Esophagus (tissue), 2 donors: ENCODE measurements around the gene ALDH2. TPM values are rescaled to one million over a fixed set of nuclear protein-coding genes. Genes with fewer than 3 reads are reported as not detected.

ENCODE experiments used
- H3K27ac ChIP-seq, 2 donors: one replicate each; pipeline ENCODE4 v1.5.1; 2013; ENCODE audit warnings: low read depth in 2 of 2, mild to moderate bottlenecking in 2 of 2, inconsistent platforms in 1 of 2, low read length in 1 of 2, moderate library complexity in 1 of 2
- H3K27me3 ChIP-seq, 2 donors: one replicate each; pipeline ENCODE4 v1.6.1; 2013; ENCODE audit warnings: low read length in 2 of 2, control low read depth in 1 of 2, mild to moderate bottlenecking in 1 of 2; ENCODE audit not compliant: insufficient read depth in 2 of 2, control insufficient read depth in 1 of 2
- H3K36me3 ChIP-seq, 2 donors: one replicate each; pipeline ENCODE4 v1.6.1; 2013; ENCODE audit warnings: low read length in 1 of 2; ENCODE audit not compliant: control insufficient read depth in 2 of 2, insufficient read depth in 2 of 2
- H3K4me1 ChIP-seq, 2 donors: one replicate each; pipeline ENCODE4 v1.6.1; 2013; ENCODE audit warnings: low read length in 1 of 2; ENCODE audit not compliant: control insufficient read depth in 2 of 2, insufficient read depth in 2 of 2
- H3K4me3 ChIP-seq, 2 donors: one replicate each; pipeline ENCODE4 v1.5.1; 2013; ENCODE audit warnings: low read length in 2 of 2, mild to moderate bottlenecking in 2 of 2, low read depth in 1 of 2, moderate library complexity in 1 of 2
- H3K9me3 ChIP-seq, 2 donors: one replicate each; pipeline ENCODE4 v1.6.1; 2013; ENCODE audit warnings: mild to moderate bottlenecking in 2 of 2, low read depth in 1 of 2, low read length in 1 of 2, moderate library complexity in 1 of 2; ENCODE audit not compliant: control insufficient read depth in 2 of 2, insufficient read depth in 1 of 2
- WGBS, 2 donors: extraction: QIAGEN DNeasy Blood & Tissue Kit; methylation state at CpG; one replicate each; pipeline ENCODE4 v1.1.7; 2013; 5-methylcytosine and 5-hydroxymethylcytosine counted together
- polyA plus RNA-seq, 2 donors: library from polyadenylated mRNA; stranded (reverse); fragments of 200-250 nt; gene quantifications; one replicate each; pipeline ENCODE4 v1.2.3, GENCODE V29; 2013
- donor health status: healthy with polysubstance abuse.
- donor health status: Bipolar disorder and iron deficiency.

Gene ALDH2
- polyA plus RNA-seq, 2 donors = 83.9 to 148 TPM

DNA sequence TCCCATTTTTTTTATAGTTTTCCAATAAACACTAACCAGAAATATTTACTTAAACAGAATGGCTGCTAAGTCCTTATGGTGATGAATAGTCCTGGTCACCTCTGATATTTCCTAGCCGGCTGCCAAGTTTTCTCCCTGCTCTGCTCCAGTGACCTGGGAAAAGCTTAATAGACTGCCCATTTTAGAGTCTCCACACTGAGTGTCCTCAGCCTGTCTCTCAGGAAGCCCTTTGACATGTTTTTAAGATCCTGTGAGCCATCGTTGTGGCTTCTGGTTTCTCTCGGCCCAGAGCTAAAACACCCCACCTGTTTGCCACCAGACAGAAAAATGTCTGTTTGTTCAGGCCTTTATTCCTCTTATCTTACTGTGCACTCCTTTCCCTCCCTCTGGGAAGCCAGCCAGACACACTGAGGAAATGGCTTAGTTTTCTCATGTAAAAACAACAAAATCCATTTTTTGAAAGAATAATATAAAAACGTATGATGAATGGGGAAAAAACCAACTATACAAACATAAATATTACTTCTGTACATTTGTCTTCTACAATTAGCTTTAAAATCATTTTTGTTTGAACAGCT is 25.4 kb upstream of the ALDH2 start:
- WGBS, 2 donors = 32 to 42% methylated on average over 4 of the region's 4 CpGs
- Histone ChIP-seq H3K9me3 (no peaks in the 10 kb centered on the region), H3K36me3 (peaks cover 0 to 14% of the 10 kb centered on the region in 2 donors), H3K27ac (no peak overlapping the region), H3K4me3 (no peak overlapping the region), H3K27me3 (no peaks in the 10 kb centered on the region), H3K4me1 (no peaks in the 10 kb centered on the region)

DNA sequence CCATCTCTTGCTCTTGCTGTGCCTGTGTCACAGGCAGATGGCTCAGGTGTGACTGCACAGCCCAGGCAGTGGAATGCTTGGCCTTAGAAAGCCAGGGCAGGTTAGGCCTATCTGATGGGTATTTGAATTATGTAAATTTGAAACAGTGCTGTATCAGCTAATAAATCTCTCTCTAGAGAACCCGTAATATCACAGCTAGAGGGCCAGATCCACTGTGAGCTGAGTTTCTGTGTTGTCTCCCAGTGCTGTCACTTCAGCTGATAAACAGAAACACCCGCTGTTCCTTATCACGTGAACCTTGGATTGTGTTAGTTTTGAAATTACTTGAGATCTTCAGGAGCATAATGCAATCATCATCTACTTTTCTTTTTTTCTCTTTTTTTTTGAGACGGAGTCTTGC is 21.5 kb upstream of the ALDH2 start:
- 81 to 94% methylated on average over 4 of the region's 4 CpGs for WGBS, 2 donors
- Histone ChIP-seq H3K27ac (no peak overlapping the region), H3K36me3 (peaks cover 12 to 30% of the 10 kb centered on the region in 2 donors), H3K9me3 (no peaks in the 10 kb centered on the region), H3K4me1 (no peaks in the 10 kb centered on the region), H3K27me3 (no peaks in the 10 kb centered on the region), H3K4me3 (no peak overlapping the region)

GRCh38 chr12:111747333-111747732 is 19.4 kb upstream of the ALDH2 start:
- 85 to 90% methylated on average over 9 of the region's 9 CpGs for WGBS, 2 donors
- H3K27ac ChIP-seq = no peak overlapping the region
- no peak overlapping the region for H3K4me3 ChIP-seq
- H3K4me1 ChIP-seq = no peaks in the 10 kb centered on the region
- H3K9me3 ChIP-seq = no peaks in the 10 kb centered on the region
- peaks cover 12 to 34% of the 10 kb centered on the region in 2 donors for H3K36me3 ChIP-seq
- no peaks in the 10 kb centered on the region for H3K27me3 ChIP-seq

DNA sequence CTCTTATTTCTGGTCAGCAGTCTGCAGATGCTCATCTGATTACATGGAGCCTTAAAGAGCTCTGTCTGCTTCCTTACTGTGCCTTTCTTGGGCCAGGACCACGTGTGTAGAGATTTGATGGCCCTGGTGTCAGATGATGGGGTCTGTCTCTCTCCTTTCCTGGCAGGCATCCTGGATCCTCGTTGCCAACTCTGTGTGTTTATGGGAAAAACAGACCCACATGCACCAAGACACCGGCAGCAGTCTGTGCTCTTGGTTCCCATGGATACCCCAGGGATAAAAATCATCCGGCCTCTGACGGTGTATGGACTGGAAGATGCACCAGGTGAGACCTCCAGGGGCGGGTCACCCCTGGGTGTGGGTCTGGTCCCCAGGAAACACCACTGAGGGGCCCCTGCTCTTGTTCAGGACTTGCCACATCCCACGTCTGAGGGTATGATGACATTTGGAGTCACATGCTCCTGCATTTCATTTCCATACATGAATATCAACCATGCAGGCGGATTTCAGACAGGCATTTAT is 18.5 kb upstream of the ALDH2 start:
- peaks cover 12 to 34% of the 10 kb centered on the region in 2 donors for H3K36me3 ChIP-seq
- H3K4me3 ChIP-seq = no peak overlapping the region
- H3K27ac ChIP-seq = no peak overlapping the region
- no peaks in the 10 kb centered on the region for H3K27me3 ChIP-seq
- H3K4me1 ChIP-seq = peaks cover 0 to under 1% of the 10 kb centered on the region in 2 donors
- no peaks in the 10 kb centered on the region for H3K9me3 ChIP-seq
- WGBS, 2 donors = 64 to 69% methylated on average over 8 of the region's 8 CpGs

- peaks cover 0 to 3% of the 10 kb centered on the region in 2 donors for H3K4me1 ChIP-seq
- H3K36me3 ChIP-seq = peaks cover 12 to 34% of the 10 kb centered on the region in 2 donors
- WGBS, 2 donors = 86 to 88% methylated on average over 7 of the region's 7 CpGs
- no peaks in the 10 kb centered on the region for H3K27me3 ChIP-seq
- no peak overlapping the region for H3K27ac ChIP-seq
- H3K4me3 ChIP-seq = no peak overlapping the region
- H3K9me3 ChIP-seq = no peaks in the 10 kb centered on the region
Measured at GRCh38 chr12:111748867-111749266, 17.9 kb upstream of the ALDH2 start.

- WGBS, 2 donors = 72 to 88% methylated on average over 4 of the region's 4 CpGs
- peaks cover 0 to 4% of the 10 kb centered on the region in 2 donors for H3K4me1 ChIP-seq
- H3K27ac ChIP-seq = no peak overlapping the region
- peaks cover 12 to 34% of the 10 kb centered on the region in 2 donors for H3K36me3 ChIP-seq
- no peaks in the 10 kb centered on the region for H3K27me3 ChIP-seq
- no peak overlapping the region for H3K4me3 ChIP-seq
- no peaks in the 10 kb centered on the region for H3K9me3 ChIP-seq
Measured at GRCh38 chr12:111749391-111749790, 17.3 kb upstream of the ALDH2 start.

- Histone ChIP-seq H3K4me1 (peaks cover 3 to 20% of the 10 kb centered on the region in 2 donors), H3K36me3 (peaks cover 2 to 10% of the 10 kb centered on the region in 2 donors), H3K27me3 (no peaks in the 10 kb centered on the region), H3K4me3 (no peak overlapping the region), H3K27ac (no peak overlapping the region), H3K9me3 (no peaks in the 10 kb centered on the region)
- 65 to 66% methylated on average over 23 of the region's 23 CpGs for WGBS, 2 donors
Measured at GRCh38 chr12:111753144-111753881, 13.4 kb upstream of the ALDH2 start.

DNA sequence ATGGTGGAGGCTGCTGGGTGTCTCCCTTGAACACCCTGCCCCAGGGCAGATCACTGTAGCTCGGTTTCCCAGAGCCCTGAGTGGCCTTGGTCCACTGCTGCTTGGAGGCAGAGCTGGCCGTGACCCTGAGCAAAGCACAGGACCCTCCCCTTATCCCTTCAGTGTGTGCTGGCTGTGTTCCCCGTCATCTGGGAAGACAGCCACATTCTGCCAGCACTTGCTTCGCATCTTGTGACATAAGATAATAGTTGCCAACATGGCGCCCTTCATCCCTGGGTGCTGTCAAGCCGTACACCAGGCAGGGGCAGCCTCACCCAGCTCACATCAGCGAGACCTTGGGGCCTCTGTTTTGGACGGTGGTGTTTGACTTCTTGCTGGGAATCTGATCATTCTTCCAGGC is 12.1 kb upstream of the ALDH2 start:
- WGBS, 2 donors = 58 to 59% methylated on average over 8 of the region's 8 CpGs
- Histone ChIP-seq H3K27me3 (no peaks in the 10 kb centered on the region), H3K4me1 (peaks cover 3 to 26% of the 10 kb centered on the region in 2 donors), H3K4me3 (no peak overlapping the region), H3K9me3 (no peaks in the 10 kb centered on the region), H3K36me3 (peaks cover 0 to 4% of the 10 kb centered on the region in 2 donors), H3K27ac (no peak overlapping the region)

GRCh38 chr12:111756196-111756595 is 10.5 kb upstream of the ALDH2 start:
- Histone ChIP-seq H3K27ac (no peak overlapping the region), H3K36me3 (no peaks in the 10 kb centered on the region), H3K4me3 (no peak overlapping the region), H3K4me1 (peaks cover 3 to 26% of the 10 kb centered on the region in 2 donors), H3K27me3 (no peaks in the 10 kb centered on the region), H3K9me3 (no peaks in the 10 kb centered on the region)
- 92% methylated on average over 15 of the region's 15 CpGs for WGBS, 2 donors
